HG03108 (cell line): ENCODE measurements around the gene LRRC4.

Experiments
- ATAC-seq: cut with Tn5 transposase; IDR thresholded peaks from one replicate; pipeline ENCODE4 v1.9.1; 2021; ENCODE audit warnings: moderate library complexity; ENCODE audit not compliant: unreplicated experiment

Gene LRRC4

GRCh38 chr7:128030654-128031611 lies at the start of gene LRRC4:
LRRC4 (minus strand) TSS chr7:128031437; CDS start chr7:128030640, 797 bp downstream.
- peak; percentile 39 for ATAC-seq

- no peak for ATAC-seq
Measured at GRCh38 chr7:128080169-128080568, 48.9 kb upstream of the LRRC4 start.

GRCh38 chr7:128078309-128078708 lies 47.1 kb upstream of the LRRC4 start:
- ATAC-seq = no peak

GRCh38 chr7:128076796-128077271 lies 45.6 kb upstream of the LRRC4 start:
- ATAC-seq = no peak

GRCh38 chr7:128076196-128076795 lies 45.1 kb upstream of the LRRC4 start:
- no peak for ATAC-seq

DNA sequence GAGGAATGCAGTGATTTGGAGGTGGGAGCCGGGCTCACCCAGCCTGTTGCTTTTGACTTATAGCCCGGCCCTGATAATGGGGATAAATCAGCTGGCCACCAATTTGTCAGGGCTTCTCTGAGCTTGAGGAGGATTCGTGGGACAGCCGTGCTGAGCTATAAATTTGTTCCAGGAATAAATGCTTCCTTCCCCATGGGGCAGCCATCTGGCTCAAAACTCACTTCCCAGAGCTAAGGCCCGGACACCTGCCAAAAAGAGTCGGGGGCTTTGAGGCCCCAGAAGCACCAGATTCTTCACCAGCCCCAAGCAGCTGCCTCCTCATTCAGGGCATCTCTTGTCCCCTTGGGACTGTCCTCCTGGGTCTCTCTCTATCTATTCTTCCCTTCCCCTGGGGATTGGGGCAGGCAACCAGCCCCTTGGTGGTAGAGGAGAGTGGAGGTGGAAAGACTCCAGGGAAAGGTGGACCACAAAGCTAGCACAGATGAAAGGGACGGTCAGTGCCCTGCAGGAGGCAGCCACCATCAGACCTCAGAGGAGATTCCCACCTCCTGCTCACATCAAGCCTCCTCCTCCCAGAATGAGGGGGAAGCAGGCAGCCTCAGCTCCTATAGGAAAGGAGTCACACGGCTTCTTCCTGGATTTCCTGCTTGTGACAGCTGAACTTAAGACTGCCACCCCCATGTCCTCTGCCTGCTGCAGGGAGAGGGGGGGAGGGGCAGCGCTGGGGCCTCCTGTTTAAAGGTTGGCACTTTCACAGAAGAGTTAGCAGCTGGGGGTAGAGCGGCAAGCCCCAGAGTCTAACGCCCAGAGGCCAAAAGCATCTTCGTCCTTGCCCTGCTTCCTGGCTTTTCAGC lies 44.2 kb upstream of the LRRC4 start:
- ATAC-seq = no peak

GRCh38 chr7:128074736-128075135 lies 43.5 kb upstream of the LRRC4 start:
- no peak for ATAC-seq

GRCh38 chr7:128074336-128074735 lies 43.1 kb upstream of the LRRC4 start:
- no peak for ATAC-seq

DNA sequence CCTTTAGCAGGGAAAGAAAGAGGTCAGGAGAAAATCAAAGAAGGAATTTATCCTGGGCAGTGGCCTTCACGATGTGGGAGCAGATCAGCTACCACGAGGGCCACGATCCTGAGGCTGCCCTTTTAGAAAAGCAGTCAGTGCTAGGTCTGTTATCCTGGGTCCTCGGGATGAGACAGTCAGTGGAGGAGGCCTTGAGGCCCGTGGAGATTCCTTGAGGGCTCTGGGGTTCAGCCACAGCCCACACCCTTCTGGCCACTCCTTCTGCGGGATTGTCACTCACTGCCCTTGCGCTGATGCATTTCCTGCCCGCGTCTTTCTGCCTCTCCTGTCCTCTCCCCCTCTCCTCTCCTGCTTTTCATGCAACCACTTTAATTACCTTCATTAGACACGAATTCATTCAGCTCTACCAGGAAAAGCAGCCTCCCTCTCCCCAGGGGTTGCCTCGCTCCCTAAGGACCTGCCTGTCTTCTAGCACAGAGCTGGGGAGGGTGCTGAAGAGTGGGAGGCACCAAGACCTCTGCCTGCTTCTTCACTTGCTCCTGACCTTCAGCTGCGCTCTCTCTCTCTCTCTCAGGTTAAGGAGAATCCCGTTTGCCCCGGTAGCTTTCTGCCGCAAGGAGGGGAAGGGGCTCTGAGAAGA lies 42.6 kb upstream of the LRRC4 start:
- ATAC-seq = no peak

DNA sequence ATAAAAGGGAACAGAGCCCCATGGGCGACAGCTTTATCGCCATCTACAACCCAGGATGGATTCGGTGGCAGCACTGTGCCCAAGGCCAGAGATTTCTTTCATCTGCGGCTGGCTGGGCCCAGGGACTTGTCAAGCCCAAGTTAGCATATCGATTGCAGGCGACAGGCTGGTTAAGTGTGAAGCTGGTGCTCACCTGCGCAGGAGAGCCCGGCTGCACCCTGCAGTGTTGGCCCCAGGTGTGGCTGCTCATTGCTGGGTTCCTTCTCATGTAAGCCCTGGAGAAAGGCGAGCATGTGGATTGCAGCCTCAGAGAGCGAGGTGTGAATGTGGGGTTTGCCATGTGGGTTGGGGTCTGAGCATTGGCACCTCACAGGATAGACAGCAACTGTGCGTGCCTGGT lies 40.6 kb upstream of the LRRC4 start:
- ATAC-seq = no peak

- ATAC-seq = no peak
Measured at GRCh38 chr7:128071376-128071775, 40.1 kb upstream of the LRRC4 start.

GRCh38 chr7:128069373-128070364 lies 38.4 kb upstream of the LRRC4 start:
- ATAC-seq = no peak

GRCh38 chr7:128068785-128069184 lies 37.5 kb upstream of the LRRC4 start:
- ATAC-seq = no peak

DNA sequence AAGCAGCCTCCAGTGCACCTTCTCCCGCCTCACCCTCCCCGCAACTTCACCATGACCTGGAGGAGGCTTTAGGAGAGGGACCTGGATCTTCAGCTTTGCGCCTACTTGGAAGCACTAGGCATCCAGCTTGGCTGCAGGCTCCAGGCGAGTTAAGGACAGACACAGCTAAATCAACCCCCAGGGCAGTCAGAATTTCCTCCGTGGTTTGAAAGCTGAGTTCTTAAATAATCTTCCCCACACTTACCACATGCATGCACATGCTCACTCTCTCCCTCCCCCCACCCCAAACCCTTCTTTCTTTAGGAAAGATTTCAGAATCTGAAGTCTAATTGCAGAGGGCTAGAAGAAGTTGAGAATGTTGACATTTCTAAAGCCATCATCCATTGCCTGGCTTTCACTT lies 36.7 kb upstream of the LRRC4 start:
- ATAC-seq = no peak

DNA sequence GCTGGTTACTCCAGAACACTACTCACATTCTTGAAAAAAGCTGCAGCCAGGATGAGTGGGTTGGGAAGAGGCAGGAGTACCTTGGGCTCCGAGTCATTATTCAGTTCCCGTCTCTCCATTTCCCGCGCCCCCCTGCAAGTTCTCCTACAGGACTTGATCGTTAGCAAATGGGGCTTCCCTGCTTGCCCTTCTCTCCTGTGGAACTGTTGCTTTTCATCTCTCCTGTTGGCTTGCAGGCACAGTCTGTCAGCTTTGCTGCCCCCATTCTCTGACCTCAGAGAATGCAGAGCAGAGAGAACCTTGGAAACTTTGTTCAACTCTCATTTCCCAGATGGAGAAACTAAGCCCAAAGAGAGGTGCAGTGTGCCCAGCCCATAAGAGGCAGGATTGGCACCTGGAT lies 35.6 kb upstream of the LRRC4 start:
- ATAC-seq = no peak

GRCh38 chr7:128066395-128066794 lies 35.2 kb upstream of the LRRC4 start:
- no peak for ATAC-seq

DNA sequence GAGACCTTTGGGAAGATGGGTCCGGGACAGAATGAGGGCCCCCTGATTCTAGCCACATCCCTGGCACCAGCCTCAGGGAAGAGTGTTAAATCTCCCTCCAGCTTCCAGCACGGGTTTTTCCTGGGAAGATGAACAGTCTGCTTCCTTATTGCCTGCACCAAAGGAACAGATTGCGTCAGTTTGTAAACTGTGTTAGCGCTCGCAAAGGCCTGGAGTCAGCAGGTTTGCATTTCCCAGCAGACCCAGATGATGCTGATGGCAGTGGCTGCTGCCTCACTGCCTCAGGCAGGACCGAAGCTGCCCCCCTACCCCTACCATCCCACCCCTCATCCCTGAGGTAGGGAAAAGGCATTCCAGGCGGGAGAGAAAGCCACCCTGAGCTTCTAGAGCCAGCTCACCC lies 34.6 kb upstream of the LRRC4 start:
- no peak for ATAC-seq

DNA sequence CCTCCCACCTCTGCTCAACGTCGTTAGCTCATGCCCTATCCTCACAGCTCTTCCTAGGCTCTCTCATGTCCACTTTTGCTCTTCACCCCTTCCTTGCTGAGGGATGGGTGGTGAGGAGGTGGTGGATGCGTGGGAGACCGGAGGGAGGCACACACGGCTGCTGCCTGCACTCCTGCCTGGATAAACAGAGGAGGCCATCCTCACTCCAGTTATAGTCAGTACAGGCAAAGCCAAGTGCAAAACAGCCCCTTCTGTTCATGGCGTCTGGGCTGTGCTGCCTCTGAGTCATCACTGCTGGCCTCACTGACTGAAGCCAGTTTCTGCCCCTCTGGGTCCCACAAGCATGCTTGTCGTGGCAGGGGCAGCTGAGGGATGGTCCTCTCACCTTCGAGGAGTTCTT lies 31.9 kb upstream of the LRRC4 start:
- no peak for ATAC-seq

DNA sequence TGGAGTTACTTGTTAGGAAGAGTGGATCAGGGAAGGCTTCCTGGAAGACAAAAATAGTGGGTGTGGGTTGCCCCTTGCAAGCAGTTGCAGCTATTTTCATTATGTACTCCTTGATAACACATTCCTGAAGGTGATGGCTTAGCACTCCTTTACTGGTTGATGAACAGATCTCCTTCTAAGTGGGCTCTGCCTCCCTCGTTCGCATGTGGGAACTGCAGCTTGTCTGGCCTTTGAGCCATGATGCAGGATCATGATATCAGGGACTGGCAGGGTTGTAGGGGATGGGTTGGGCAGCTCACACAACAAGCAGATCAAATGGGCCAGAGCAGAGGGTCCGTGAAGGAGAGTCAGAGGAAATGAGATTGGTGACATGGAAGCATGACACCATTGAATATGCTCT lies 28.8 kb upstream of the LRRC4 start:
- no peak for ATAC-seq
